DMS53 (cell line): Measurements from ENCODE around the gene PTCD1.
"Not testable (repeated sequence)": the region's sequence is repeated elsewhere in the genome, so short reads cannot be mapped to it uniquely, and the experiment has no call there.

ENCODE experiments used
- DNase-seq: peaks from one replicate; lab custom pipeline; 2025; lab: John Stamatoyannopoulos, UW

The PTCD1 gene

DNA sequence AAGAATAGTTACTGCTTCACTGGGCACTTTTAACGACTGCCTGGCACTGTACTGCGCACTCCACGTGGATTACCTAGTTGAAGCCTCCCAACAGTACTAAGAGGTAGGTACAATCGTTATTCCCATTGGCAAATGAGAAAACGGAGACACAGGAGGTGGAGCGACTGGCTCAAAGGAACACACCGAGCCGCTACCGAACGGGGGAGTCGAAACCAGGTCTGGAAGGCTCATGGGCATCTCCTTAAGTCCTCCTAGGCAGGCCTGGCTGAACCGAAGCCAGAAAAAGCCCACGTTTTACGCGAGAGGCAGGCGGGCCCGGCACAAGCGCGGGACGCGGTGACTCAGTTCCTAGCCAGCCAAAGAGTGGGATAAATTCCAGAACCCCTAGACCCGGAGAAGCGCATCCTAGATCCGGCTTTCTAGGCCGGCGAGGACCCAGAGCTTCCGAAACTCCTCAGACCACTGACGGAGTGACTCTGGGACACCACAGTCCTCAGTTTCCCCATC is 30.7 kb downstream of the PTCD1 start:
- DNase-seq: peak; percentile 77

DNA sequence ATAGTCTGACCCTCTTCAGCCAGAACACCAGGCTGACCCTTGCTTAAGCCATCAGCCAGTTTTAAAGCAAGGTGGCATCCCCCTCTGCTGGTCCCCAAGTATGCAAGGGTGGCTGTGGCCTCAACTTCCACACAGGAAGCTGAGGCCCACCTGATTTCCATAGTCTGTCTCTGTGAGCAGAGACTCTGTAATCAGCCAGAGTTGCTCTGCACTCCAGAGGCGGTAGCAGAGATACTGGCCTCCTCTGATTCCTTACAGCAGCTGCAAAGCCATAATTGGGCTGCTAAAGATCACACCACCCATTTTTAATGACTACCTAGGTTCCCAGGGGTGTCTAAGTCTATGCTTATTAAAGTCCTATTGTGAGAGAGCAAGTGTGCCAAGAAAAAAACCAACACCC is 32.0 kb downstream of the PTCD1 start:
- DNase-seq: no peak

DNA sequence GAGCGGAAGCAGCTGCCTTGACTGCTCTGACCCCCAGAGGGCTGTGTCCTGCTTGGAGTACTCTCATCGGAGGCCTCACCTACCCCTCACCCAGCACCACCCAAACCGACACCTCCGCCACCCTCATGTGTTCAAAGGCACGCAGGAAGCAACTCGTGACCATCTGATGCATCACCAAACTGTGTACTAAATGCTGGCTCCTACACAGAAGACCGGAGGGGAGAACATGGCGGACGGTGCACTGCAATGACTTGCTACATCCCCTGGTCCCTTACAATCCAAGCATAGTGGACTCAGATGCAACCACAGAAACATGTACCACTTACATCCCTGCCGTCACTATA is 33.6 kb downstream of the PTCD1 start:
- no peak for DNase-seq

DNA sequence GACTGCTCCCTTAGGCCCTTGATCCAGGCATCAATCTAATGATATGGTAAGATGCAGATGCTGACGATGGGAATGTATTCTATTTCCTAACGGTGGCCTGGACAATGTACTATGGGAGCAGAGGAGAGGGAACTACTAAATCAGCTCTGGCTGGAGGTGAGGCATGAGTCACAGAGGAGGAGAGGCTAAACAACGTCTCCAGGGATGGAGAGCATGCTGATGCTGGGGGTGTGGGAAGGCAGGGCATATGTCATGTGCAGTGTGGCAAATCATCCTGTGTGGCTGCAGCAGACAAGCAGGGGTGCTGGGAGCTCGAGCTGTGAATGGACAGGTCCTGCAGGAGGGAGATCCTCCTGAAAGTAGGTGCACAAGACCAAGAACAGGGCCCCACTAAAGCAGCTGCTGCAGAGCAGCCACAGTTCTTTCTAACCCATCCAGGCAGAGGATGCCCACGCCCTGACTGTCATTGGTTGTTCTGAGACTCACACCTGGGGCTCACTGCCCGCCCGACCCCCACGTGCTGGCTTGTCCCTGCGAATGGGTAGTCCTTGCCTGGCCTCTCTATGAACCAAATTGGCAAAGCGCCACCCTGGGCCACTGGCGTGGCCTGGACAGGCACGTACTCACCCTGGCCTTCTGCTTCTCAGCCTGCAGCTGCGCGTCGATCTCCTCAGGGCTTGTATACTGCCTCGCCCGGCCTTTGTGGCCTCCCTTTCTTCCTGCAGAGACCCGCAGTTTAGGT is 34.2 kb downstream of the PTCD1 start:
- no peak for DNase-seq

DNA sequence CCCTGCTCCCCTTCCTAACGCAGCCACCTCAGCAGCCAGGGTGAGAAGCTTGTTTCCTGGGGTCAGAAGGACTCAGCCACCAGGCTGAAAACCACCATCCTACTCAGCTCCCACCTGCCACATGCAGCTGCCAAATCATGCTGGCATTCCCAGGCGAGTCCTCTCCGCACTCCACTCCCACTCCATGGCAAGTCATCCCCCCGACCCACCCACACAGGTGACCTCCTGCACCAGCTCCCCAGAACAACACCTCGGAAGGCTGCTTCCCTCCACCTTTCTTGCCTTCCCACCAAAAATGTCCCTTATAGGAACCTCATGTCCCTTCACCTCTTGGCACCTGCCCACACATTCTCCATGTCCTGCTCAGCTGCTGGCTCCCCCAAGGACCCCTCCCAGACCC is 34.8 kb downstream of the PTCD1 start:
- no peak for DNase-seq

DNA sequence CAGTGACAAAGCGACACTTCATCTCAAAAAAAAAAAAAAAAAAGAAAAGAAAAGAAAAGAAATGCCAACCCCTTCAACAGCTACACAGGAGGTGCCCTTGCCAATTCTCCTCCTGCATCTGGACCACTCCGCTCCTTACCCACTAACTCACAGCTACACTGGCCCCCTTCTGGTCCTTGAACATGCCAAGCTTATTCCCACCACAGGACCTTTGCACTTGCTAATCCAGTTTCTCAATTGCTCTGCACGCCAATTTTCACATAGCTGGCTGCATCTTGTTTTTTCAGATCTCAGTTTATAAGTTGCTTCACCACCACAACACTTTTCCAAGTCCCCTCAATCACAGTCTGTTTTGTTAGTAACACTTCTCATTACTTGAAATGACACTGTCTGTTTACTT is 35.7 kb downstream of the PTCD1 start:
- DNase-seq: no peak

DNA sequence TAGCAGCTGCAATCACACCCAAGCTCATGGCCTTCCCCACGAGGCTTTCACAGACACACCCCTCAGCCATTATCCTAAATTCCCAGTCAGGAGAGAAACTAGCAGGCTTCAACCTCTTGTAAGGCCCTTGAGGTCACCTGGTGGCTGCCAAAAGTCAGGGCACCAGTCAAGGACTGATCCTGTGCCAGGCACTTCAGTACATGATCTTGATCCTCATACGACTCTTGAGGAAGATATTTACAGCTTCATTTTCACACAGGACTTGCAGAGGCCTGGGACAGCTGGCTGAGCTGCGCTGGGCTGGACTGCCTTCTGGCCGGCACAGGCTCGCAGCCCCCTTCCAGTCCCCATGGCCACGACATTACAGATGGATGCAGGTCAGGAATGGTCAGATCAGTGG is 39.0 kb downstream of the PTCD1 start:
- no peak for DNase-seq

DNA sequence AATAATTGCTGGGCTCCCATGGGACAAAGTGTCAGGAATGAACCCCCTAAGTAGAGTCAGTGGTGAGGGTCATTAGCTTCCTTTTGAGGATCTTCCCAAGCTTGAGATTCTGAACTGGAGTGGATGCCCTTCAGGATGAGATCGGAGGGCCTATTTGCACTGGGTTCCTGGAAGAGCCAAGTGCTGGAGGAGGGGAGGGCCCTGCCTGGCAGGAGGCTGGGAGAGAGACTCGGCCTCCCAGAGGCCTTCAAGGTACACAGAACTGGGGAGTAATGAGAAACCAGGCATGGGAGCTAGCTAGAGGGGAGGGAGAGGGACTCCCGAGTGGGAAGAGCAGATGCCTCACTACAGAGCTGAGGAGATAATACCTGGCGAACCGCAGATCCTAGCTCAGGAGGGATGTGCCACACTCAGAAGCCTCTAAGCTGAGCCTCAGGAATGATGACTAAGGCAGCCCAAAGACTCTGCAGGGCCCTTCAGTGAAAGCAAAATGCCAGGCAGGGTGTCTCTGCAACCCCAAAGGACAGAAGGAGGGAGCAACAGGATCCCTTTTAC is 39.6 kb downstream of the PTCD1 start:
- peak; percentile 31 for DNase-seq

DNA sequence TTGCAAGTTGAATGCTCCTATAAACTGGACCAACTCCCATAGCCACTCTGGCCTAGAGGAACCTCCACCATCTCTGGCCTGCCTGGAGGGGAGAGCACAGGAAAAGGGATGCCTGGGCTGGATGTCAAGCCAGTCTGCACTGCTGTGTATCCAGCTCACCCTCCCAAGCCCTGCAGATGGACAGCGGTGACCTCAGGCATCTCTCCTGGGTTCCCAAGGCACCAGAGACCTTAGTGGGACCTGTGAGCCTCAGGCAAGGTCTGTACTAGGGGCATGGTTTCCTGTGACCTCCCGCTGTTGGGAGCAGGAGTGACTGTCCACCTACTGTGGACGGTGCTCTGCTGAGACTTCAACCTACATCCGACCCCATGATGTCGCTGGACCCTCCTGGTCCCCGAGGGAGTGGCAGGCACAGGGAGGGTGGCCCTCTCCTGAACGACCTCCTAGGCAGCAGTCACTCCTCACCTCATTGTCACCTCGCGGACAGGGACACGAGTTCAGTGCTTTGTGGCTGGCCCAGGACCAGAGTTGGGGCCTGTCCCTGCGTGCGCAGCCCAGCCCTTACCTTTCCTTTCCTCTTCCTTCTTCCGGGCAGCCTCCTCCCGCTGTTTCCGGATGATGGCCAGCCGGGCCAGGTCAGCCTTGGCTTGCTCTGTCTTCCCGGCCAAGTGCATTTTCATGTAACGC is 41.2 kb downstream of the PTCD1 start:
- DNase-seq: peak; percentile 30

DNA sequence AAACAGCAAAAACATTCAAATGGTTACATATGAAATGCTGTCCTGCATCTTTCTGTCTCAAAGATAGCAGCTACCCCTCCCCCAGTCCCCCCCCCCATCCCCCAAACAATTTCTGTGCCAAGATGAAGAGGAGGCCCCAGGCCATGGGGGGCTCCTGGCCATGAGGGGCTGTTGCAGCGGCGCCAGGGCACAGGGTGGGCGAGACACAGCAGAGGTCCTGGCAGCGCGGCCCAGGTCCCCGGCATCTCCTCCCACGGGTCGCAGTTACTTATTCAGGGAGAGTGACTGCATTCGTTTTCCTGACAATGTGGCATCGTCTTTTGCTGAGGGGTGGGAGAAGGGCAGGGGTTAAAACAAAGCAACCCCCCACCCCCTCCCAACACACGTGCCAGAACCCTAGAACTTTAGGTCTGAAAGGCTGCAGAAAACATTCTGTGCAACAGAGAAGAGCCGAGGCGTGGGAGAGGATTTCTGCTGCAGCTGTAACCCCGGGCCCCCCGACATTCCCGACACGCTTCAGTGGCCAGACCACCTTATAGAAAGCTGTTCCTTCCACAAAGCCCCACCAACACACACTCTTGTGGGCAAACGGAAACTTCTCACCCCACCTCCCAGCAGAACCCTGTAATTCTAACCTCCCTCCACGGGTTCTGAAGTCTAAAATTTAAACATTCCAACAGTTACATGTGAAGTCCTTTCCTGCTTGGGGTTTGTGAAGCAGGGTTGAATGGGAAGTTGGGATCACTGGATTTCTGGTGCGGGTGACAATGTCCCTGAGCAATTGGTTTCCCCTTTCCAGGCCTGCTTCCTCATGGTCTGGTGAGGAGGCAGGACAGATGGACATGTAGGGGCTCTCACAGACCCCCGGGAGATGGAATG is 41.9 kb downstream of the PTCD1 start:
- no peak for DNase-seq

DNA sequence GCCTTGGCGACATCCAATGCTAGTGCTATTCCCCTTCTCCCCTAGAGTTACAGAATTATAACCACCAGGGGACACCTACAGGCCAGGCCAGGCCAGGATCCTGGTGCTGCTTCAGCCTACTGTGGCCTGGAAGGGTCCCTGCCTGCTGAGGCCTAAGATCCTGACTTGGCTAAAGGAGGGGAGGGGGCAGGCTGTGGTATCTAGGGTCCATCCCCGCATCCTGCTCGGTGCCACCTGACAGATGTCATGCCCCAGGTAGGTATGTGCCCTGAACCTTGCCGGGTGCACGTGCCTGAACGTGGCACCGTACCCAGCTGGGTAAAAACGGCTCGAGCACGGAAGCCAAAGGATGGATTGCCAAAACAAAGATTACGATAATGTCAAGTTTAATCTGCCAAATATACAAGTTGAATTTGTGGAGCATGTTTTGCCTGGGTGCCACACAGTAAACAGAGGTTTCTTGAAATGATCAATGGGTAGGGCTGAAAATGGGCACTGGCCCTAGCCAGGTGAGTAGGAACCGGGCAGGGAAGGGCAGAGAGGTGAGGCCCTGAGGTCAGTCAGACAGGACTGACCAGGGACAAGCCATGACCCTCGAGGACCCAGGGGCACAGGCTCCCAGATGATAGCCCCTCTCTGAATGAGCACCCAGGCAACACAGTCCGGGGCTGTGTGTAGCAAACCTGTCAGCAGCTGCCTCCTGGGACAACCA is 42.8 kb downstream of the PTCD1 start:
- DNase-seq: peak; percentile 30

DNA sequence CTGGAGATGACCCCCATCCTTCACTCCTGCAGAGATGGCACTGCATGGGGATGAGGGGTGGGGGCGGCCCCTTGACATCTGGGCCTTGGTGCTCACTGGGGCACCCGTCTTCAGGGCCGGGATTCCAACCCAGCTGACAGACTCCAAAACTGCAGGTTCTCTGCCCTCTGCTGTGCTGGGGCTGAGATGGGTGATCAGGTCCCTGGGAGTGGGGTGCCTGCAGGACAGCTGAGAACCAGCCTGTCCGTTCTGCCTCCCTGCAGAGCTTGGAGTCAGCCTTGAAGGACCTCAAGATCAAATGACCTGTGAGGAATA is 44.5 kb downstream of the PTCD1 start:
- DNase-seq: peak; percentile 50

DNA sequence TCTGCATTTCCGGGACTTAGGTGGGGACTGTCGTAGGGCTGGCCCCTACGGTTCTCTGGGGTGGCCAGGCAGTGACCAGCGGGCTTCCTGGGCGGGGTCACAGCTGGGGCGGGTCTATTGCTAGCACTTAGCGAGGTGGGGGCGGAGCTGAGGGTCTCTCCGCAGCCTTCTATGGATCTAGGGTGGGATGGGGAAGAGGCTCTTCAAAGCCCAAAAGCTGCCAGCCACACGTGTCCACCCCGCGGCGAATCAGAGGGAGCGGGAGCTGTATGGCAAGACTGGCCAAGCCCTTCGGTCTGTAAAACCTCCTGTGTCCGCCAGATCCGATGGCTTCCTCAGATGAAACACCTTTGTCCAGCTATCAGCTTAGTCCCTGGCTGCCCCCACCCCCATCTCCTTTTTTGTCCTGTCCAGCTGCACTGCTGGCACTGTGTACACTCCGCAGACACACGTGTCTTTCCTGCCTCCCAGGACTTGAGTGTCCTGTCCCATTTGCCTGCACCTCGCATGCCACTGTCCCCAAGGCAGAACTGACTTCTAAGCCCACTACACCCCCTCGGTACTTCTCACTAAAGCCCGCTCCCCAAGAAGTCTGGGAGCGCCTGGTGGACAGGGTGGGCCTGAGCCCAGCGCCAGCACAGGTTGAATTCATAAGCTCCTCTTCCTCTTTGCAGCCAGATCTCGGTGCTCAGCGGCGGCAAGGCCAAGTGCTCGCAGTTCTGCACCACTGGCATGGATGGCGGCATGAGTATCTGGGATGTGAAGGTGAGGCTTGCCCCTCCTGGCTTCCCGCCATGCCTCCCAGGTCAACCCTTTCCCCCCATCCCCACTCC is 45.0 kb downstream of the PTCD1 start:
- DNase-seq: peak; percentile 97

DNA sequence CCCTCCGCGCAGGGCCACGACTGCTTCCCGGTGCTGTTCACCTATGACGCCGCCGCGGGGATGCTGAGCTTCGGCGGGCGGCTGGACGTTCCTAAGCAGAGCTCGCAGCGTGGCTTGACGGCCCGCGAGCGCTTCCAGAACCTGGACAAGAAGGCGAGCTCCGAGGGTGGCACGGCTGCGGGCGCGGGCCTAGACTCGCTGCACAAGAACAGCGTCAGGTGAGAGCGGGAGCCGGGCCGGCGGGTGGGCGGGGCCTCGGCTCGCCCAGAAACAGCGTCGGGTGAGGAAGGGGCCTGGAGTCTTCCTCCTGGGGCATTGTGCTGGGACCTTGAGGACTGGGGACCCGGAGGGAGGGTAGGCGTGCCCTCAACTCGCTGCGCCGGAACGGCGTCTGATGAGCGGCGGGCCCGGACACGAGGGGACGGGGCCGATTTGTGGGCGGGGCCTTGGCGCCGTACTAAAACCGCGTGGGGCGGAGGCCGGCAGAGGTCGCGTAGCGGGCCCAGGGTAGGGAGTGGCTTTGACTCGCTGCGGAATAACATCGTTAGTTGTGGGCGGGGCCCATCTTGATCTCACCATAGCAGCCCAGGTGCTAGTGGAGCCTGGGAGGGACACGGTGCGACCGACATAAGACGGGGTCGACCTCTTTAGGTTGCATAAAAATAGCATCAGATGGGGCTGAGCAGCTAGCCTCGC is 45.8 kb downstream of the PTCD1 start:
- peak; percentile 98 for DNase-seq

DNA sequence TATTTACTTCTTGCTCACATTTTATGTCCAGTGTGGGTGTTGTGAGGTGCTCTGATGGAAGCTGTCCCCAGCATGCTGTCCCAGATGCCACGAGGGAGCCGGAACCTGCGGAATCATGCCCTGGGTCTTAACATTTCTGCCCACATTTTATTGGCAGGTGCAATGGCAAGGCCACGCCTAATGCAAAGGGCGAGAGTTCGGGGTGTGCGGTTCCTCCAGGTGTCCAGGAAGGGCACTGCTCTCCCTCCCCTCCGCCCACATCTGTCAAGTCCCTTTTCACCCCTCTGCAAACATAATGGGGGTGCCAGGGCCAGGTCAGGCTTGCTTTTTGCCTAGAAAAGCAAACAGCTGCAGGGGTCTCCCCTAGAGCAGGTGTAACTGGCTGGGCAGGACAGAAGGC is 46.6 kb downstream of the PTCD1 start:
- DNase-seq: peak; percentile 70

DNA sequence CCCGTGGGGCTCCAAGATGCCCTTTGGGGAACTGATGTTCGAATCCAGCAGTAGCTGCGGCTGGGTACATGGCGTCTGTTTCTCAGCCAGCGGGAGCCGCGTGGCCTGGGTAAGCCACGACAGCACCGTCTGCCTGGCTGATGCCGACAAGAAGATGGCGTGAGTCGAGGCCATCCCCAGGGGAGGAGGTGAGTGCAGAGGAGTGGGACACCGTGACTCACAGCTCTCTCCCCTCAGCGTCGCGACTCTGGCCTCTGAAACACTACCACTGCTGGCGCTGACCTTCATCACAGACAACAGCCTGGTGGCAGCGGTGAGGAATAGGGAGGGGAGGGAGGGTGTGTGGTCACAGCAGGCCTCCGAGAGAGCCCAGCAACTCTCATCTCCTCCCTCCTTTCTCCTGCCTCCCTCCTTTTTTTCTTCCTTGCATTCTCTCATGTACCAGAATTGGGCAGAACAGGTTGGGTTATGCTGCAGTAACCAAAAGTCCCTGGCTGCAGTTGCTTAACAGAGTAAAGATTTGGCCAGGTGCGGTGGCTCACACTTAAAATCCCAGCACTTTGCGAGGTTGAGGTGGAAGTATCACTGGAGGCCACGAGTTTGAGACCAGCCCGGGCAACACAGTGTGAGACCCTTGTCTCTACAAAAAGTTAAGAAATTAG is 47.5 kb downstream of the PTCD1 start:
- DNase-seq: peak; percentile 43

DNA sequence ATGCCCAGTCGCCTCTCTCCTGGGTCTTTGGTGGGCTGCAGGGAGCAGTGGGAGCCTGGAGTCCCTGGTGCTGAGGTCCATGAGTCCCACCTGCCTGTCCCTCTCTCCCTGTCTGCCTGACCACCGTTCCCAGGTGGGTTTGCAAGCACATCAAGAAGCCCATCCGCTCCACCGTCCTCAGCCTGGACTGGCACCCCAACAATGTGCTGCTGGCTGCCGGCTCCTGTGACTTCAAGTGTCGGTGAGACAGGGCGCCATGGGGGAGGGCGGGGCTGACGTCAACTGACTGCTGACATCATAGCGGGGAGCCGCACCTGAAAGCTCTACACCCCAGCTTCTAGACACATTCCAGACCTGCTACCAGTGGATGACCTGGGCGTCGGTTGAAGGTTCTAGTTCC is 48.8 kb downstream of the PTCD1 start:
- no peak for DNase-seq

DNA sequence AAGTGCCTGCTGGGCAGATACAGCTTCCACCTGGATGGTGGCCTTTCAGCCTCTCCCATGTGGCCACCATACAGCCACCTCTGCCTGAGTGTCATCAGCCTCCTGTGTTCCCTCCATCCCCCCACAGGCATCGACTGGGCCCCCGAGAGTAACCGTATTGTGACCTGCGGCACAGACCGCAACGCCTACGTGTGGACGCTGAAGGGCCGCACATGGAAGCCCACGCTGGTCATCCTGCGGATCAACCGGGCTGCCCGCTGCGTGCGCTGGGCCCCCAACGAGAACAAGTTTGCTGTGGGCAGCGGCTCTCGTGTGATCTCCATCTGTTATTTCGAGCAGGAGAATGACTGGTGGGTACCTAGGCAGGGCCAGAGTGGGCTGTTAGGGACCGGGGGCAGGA is 50.7 kb downstream of the PTCD1 start:
- DNase-seq: no peak

DNA sequence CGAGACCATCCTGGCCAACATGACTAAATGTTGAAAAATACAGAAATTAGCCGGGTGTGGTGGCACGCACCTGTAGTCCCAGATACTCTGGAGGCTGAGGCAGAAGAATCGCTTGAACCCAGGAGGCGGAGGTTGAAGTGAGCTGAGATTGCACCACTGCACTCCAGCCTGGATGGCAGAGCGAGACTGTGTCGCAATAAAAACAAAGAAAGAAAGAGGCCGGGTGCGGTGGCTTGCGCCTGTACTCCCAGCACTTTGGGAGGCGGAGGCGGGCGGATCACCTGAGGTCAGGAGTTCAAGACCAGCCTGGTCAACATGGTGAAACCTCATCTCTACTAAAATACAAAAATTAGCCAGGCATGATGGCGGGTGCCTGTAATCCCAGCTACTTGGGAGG is 51.4 kb downstream of the PTCD1 start:
- DNase-seq: not testable (repeated sequence)
